ENCODE measurements around the gene PLLP.

GRCh38 chr16:57324749-57325148, 40.3 kb upstream of the PLLP start:
- TF ChIP-seq, protein P1, sequence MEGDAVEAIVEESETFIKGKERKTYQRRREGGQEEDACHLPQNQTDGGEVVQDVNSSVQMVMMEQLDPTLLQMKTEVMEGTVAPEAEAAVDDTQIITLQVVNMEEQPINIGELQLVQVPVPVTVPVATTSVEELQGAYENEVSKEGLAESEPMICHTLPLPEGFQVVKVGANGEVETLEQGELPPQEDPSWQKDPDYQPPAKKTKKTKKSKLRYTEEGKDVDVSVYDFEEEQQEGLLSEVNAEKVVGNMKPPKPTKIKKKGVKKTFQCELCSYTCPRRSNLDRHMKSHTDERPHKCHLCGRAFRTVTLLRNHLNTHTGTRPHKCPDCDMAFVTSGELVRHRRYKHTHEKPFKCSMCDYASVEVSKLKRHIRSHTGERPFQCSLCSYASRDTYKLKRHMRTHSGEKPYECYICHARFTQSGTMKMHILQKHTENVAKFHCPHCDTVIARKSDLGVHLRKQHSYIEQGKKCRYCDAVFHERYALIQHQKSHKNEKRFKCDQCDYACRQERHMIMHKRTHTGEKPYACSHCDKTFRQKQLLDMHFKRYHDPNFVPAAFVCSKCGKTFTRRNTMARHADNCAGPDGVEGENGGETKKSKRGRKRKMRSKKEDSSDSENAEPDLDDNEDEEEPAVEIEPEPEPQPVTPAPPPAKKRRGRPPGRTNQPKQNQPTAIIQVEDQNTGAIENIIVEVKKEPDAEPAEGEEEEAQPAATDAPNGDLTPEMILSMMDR (IDR thresholded peaks at IDR 0.05), result no peak
- TF ChIP-seq POLR2A (IDR thresholded peaks at IDR 0.05), result no peak
